Omental fat pad (tissue), 4 donors: ENCODE measurements around the gene IFNB1. TPM values are rescaled to one million over a fixed set of nuclear protein-coding genes. Genes with fewer than 3 reads are reported as not detected.
A peak's percentile ranks its signal among the peaks of the same experiment; 100 is the strongest.

Experiments used
- ATAC-seq: fragments of 150-250 bp; one replicate; pipeline ENCODE4 v1.9.1; 2016; ENCODE audit warnings: mild to moderate bottlenecking, moderate library complexity; ENCODE audit not compliant: low FRiP score
- DNase-seq: peaks from one replicate; pipeline ENCODE4 v3.0.0-alpha.2; 2019; ENCODE audit warnings: low spot score
- small RNA-seq: library from RNA; depleted of rRNA; stranded (forward); fragments of <200 nt; gene quantifications from one replicate; pipeline ENCODE3, GENCODE V24; 2016
- total RNA-seq, 4 donors: library from RNA; depleted of rRNA; stranded (reverse); fragments of >200 nt; gene quantifications; one replicate each; pipeline ENCODE4 v1.1.0, GENCODE V29; 2016
- TF ChIP-seq, protein P1 (sequence below), 3 donors: fragments of 450-650 bp; IDR thresholded peaks; one replicate each; pipeline ENCODE4 v1.5.1; 2016 to 2017; ENCODE audit warnings: antibody characterized with exemption in 3 of 3, mild to moderate bottlenecking in 3 of 3, moderate library complexity in 2 of 3

Gene IFNB1
- total RNA-seq, 4 donors from 2014 or later: not detected

DNA sequence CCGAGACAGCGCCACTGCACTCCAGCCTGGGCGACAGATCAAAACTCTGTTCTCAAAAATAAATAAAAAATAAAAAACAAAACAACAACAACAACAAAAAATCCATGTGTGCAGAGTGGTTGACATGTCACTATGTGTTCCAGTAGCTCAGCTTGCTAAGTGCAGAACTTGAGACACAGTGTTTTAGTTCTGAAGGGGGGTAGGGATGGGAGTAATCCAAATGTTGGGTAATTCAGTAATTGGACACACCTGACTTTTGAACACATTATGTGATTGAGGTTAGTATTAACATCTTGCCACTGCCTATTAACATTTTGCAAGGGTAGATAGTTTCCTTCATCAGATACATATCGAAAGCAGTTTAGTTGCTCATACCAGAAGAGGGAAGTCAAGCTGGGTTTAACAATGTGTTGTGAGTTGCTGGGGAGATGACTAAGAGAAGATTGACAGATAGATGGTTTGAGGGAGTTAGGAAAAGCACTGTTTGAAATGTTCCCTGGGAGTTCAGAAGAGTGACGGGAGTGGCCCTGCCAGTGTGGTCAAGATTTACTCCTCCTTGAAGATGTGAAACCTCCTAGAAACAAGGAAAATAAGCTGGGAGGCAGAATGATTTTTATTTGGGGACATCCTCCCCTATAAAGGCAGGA lies 47.2 kb downstream of the IFNB1 start:
- ATAC-seq (peak; percentile 60), DNase-seq (no peak)
- TF ChIP-seq, protein P1, sequence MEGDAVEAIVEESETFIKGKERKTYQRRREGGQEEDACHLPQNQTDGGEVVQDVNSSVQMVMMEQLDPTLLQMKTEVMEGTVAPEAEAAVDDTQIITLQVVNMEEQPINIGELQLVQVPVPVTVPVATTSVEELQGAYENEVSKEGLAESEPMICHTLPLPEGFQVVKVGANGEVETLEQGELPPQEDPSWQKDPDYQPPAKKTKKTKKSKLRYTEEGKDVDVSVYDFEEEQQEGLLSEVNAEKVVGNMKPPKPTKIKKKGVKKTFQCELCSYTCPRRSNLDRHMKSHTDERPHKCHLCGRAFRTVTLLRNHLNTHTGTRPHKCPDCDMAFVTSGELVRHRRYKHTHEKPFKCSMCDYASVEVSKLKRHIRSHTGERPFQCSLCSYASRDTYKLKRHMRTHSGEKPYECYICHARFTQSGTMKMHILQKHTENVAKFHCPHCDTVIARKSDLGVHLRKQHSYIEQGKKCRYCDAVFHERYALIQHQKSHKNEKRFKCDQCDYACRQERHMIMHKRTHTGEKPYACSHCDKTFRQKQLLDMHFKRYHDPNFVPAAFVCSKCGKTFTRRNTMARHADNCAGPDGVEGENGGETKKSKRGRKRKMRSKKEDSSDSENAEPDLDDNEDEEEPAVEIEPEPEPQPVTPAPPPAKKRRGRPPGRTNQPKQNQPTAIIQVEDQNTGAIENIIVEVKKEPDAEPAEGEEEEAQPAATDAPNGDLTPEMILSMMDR (IDR thresholded peaks at IDR 0.05): no peak

DNA sequence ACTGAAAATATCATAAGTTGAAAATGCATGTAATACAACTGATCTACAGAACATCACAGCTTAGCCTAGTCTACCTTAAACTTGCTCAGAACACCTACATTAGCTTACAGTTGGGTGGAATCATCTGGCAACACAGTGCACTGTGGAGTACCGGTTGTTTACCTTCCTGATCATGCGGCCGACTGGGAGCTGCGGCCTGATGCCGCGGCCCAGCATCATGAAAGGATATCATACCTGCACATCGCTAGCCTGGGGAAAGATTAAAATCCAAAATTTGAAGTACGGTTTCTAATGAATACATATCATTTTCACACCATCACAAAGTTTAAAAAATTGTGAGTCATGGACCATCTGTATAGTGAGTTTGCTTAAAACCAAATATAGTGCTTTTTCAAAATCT lies 48.1 kb downstream of the IFNB1 start:
- no peak for DNase-seq
- ATAC-seq: no peak
- TF ChIP-seq, protein P1 (IDR thresholded peaks at IDR 0.05): no peak

DNA sequence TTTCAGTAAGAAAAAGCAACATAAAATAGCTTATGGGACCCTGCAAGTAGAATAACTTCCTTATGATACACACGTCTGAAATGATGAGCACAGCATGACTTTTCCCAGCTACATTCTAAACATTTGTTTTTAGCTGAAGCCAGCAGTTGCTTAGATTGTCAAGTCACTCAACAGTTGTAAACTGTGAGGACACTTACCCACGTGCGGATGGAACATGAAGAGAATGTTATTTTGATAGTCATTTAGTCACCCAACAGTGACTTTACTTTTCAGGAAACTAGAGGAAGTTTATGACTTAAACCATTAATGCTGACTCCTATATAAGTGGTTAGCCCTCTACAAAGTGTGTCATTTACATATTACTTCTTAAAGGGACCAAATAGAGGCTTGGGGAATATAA lies 49.3 kb downstream of the IFNB1 start:
- ATAC-seq (no peak), DNase-seq (no peak)
- TF ChIP-seq, protein P1 (IDR thresholded peaks at IDR 0.05): no peak

DNA sequence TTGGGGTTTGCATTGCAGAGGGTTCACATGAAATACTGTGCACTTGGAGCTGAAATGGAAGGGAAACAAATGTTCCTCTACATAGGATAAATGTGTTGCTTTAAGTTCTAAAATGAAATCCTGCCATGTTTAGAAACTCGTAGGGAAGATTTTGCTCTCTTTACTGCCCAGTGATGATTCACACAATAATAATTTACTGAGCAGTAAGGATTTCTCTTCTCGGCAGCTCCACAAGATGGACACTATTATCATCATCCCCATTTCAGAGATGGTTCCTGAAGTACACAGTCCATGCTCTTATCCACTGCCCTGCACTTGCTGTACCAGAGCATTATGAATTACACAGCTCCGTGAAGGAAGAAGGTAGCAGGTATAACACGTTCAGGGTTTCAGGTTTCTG lies 50.4 kb downstream of the IFNB1 start:
- no peak for ATAC-seq
- TF ChIP-seq, protein P1 (IDR thresholded peaks at IDR 0.05): no peak
- no peak for DNase-seq

Small RNAs within 50 kb of the gene (small RNA-seq; reads per million reads assigned to genes)
- gene IFNWP4: not detected

Other genes with a start within 250 kb of the IFNB1 start
- 1 to 10 TPM; 4.1 to 6.6 (median 5.1) TPM for gene HACD4, start 46.3 kb downstream of the IFNB1 start, total RNA-seq
- not detected for gene IFNW1, start 63.9 kb upstream of the IFNB1 start, total RNA-seq
- gene IFNA21, start 88.7 kb upstream of the IFNB1 start, total RNA-seq: not detected
- not detected for gene IFNA4, start 109.6 kb upstream of the IFNB1 start, total RNA-seq
- not detected for gene IFNA7, start 124.3 kb upstream of the IFNB1 start, total RNA-seq
- gene IFNA10, start 129.2 kb upstream of the IFNB1 start, total RNA-seq: not detected
- not detected for gene IFNA16, start 139.4 kb upstream of the IFNB1 start, total RNA-seq
- gene IFNA17, start 150.3 kb upstream of the IFNB1 start, total RNA-seq: not detected
- not detected for gene IFNA14, start 162.1 kb upstream of the IFNB1 start, total RNA-seq
- under 1 TPM in 1 of 4 donors, not detected in 3; 0.84 TPM for gene IFNA5, start 227.4 kb upstream of the IFNB1 start, total RNA-seq